ENCODE data around the gene CRY2.
"Not testable (repeated sequence)": the region's sequence is repeated elsewhere in the genome, so short reads cannot be mapped to it uniquely, and the experiment has no call there.

The CRY2 gene

GRCh38 chr11:45900916-45901617, 53.8 kb downstream of the CRY2 start:
- DNase-seq: no peak

GRCh38 chr11:45901626-45902025, 54.4 kb downstream of the CRY2 start:
- DNase-seq: no peak

- no peak for DNase-seq
These were observed 55.4 kb downstream of the CRY2 start for GRCh38 chr11:45902452-45903380.

GRCh38 chr11:45904309-45904915, 57.1 kb downstream of the CRY2 start:
- DNase-seq: no peak

DNA sequence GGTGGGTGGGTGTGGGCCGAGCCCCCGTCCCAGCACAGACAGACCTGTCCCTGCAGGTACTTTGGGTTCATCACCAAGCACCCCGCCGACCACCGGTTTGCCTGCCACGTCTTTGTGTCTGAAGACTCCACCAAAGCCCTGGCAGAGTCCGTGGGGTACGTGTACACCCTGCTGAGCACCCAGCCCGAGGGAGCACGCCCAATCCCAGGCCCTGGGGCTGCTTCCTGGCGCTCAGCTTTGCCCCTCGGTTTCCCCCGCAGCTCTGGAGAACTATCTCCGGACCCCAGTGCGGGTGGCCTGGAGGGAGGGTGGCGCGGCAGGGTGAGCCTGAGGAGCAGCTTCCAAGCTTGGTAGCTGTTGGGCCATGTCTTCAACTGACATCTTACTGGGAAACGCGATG, 57.8 kb downstream of the CRY2 start:
- DNase-seq: no peak

DNA sequence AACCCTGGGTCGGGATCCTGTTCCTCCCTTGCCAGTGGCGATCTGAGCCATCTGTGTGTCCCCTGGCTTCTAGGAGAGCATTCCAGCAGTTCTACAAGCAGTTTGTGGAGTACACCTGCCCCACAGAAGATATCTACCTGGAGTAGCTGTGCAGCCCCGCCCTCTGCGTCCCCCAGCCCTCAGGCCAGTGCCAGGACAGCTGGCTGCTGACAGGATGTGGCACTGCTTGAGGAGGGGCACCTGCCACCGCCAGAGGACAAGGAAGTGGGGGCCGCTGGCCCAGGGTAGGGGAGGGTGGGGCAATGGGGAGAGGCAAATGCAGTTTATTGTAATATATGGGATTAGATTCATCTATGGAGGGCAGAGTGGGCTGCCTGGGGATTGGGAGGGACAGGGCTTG, 58.3 kb downstream of the CRY2 start:
- DNase-seq: not testable (repeated sequence)

DNA sequence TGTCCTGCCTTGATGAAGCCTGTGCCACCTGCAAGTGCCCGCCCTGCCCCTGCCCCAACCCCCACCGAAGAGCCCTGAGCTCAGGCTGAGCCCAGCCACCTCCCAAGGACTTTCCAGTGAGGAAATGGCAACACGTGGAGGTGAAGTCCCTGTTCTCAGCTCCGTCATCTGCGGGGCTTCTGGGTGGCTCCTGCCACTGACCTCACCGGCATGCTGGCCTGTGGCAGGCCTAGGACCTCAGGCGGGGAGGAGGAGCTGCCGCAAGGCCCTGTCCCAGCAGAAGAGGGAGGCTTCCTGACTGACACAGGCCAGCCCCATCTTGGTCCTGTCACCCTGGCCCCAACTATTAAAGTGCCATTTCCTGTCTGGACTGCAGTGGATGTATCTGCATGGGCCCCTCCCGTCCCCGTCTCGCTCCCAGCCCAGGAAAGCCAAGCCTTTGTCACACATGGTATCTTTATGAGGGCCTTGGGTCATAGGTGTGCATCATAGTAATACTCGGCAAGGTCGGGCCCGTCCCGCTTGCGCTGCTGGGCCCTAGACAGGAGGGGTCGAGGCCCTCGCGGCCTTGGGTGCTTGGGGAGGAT, 58.9 kb downstream of the CRY2 start:
- DNase-seq: no peak

DNA sequence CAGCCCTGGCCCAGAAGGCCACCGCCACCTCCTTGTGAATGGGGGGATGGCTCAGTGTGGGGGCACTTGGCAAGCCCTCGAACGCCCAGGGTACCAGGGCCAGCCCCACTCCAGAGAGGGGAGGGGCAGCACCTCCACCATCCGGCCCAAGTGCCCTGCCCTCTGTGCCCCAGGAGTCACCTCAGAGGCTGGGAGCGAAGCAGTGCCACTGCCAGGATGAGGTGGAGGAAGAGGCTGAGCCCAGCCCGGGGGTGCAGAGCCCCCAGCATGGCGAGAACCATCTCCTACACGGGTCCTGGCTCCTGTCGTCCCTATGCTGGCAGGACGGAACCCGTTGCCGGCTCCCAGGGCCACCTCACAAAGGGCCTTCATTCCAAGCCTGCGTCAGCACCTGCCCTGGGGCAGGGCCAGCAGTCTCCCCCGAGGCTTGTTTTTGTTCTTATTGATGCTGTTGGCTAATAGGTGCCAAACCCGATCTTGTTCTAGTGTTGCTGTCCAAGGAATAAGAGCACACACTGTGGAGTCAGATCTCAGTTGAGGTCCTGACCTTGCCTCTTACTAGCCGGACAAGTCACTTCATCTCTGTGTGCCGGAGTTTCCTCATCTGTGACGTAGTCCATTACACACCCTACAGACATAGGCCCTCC, 59.8 kb downstream of the CRY2 start, which contains the start of gene FREY1:
FREY1 (minus strand) TSS at position 307 of the 647 bp plus-strand sequence; CDS start at position 281, 26 bp downstream.
- DNase-seq: no peak

GRCh38 chr11:45907911-45908370, 60.7 kb downstream of the CRY2 start:
- DNase-seq: no peak

DNA sequence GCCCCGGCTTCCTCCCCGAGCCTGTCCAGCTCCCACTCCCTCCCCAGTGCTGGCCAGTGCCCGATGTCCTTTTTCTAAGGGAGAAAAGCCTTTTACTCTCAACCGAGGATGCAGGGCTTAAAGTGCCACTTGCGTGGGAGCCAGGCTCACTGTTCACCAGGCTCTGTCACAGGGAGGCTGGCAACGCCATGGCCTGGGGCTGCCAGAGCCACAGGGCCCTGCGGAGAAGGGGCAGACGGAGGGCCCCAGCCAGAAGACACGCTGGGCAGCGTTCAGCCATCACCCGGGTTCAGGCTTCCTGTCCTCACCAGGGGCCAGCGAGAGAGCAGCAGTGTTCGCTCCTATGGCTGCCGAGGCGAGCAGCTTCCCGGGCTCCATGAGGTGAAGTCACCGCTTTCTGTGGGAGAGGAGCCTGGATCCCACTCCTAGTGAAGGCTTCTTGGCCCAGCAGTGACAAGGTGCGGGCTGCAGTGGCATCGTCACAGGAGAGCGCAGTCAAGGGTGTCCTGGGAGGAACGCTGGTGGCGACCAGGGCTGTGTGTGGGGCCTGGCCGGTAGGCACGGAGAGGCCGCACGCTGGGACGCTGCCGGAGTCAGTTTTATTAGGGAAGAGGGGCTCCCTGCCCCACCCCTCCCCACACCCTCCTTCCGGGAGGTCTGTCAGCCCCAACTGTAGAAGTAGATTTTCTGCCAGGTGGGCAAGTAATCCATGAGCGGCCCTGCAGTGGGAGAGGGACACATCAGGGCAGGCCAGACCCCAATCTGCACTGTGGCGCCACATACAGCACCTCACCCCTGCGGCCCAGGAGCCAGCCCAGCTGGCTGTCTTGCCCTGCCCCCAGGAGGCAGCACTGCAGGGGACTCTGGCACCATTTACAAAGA, 62.6 kb downstream of the CRY2 start:
- DNase-seq: no peak

GRCh38 chr11:45910623-45911022, 63.3 kb downstream of the CRY2 start:
- no peak for DNase-seq

- DNase-seq: no peak
These were observed 66.2 kb downstream of the CRY2 start for GRCh38 chr11:45913514-45913913.

DNA sequence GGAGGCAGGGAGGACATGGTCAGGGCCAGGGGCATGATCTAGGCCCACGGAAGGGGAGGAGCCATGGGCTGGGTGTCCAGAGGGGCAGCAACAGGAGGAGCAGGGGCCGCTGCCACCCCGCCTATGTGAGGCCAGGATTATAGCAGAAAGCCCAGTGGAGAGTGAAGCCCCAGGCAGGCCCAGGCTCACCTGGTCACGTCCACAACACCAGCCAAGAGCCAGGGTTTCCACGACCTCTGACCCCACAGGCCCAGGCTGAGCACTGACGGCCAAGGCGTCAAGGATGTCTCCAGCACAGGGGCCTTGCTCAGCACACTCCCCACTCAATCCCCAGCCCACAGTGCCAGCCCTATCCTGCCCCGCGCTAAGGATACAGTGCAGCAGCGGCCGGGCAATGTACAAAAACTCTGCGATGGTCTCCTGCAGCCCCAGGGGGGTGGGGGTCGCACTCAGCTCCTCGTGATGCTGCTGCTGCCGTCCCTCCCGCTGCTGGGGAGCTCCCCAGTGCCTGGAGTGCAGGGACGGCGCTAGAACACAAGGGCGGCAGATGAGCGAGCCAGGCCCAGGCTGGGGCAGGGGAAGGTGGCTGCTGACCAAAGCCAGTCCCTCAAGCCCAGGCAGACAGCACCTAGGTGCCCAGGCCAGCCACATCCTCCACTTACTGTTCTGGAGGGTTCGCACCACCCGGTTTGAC, 66.8 kb downstream of the CRY2 start:
- no peak for DNase-seq

GRCh38 chr11:45915446-45915845, 68.2 kb downstream of the CRY2 start:
- DNase-seq: no peak

GRCh38 chr11:45917286-45917622, 70.0 kb downstream of the CRY2 start:
- no peak for DNase-seq

GRCh38 chr11:45917623-45918330, 70.5 kb downstream of the CRY2 start, which contains the start of gene PEX16:
Gene PEX16 (minus strand): TSS chr11:45917877. CDS start chr11:45917811, 66 bp downstream.
- no peak for DNase-seq

- no peak for DNase-seq
These were observed 71.2 kb downstream of the CRY2 start for GRCh38 chr11:45918331-45918941.

GRCh38 chr11:45918962-45919675, 71.8 kb downstream of the CRY2 start:
- no peak for DNase-seq
